Mucosa of rectum (tissue), 2 donors: ENCODE measurements around the gene OR2V1.
"Not testable (repeated sequence)": the region's sequence is repeated elsewhere in the genome, so short reads cannot be mapped to it uniquely, and the experiment has no call there.

Source experiments
- H3K27ac ChIP-seq, 2 donors: one replicate each; pipeline ENCODE4 v1.7.0; 2013; ENCODE audit warnings: inconsistent platforms in 2 of 2, low read depth in 2 of 2, low read length in 2 of 2
- H3K27me3 ChIP-seq, 2 donors: one replicate each; pipeline ENCODE4 v1.7.0; 2013; ENCODE audit warnings: low read length in 2 of 2; ENCODE audit not compliant: control insufficient read depth in 2 of 2, insufficient read depth in 2 of 2
- H3K36me3 ChIP-seq, 2 donors: one replicate each; pipeline ENCODE4 v1.7.0; 2013; ENCODE audit warnings: low read length in 2 of 2; ENCODE audit not compliant: control insufficient read depth in 2 of 2, insufficient read depth in 2 of 2
- H3K4me1 ChIP-seq, 2 donors: one replicate each; pipeline ENCODE4 v1.7.0; 2013; ENCODE audit warnings: low read length in 2 of 2, mild to moderate bottlenecking in 1 of 2; ENCODE audit not compliant: control insufficient read depth in 2 of 2, insufficient read depth in 2 of 2
- H3K4me3 ChIP-seq, 2 donors: one replicate each; pipeline ENCODE4 v1.7.0; 2013; ENCODE audit warnings: low read length in 2 of 2
- H3K9ac ChIP-seq, 2 donors: one replicate each; pipeline ENCODE4 v1.7.0; 2013; ENCODE audit warnings: low read length in 2 of 2, low read depth in 1 of 2, mild to moderate bottlenecking in 1 of 2
- H3K9me3 ChIP-seq, 2 donors: one replicate each; pipeline ENCODE4 v1.7.0; 2013; ENCODE audit warnings: low read length in 2 of 2; ENCODE audit not compliant: control insufficient read depth in 2 of 2
- donor health status: healthy.
- donor health status: Normal muscosa, but diverticular disease.

Gene OR2V1

GRCh38 chr5:181096721-181097382 lies 34.1 kb downstream of the OR2V1 start:
- not testable (repeated sequence) for H3K4me1 ChIP-seq, H3K27ac ChIP-seq, H3K36me3 ChIP-seq, H3K9ac ChIP-seq, H3K9me3 ChIP-seq, H3K4me3 ChIP-seq
- peaks cover 18% of the 10 kb centered on the region in 2 donors for H3K27me3 ChIP-seq

- not testable (repeated sequence) for H3K27ac ChIP-seq, H3K9me3 ChIP-seq, H3K4me1 ChIP-seq, H3K36me3 ChIP-seq, H3K4me3 ChIP-seq, H3K9ac ChIP-seq
- H3K27me3 ChIP-seq: peaks cover 14 to 15% of the 10 kb centered on the region in 2 donors
Measured at GRCh38 chr5:181095162-181095561, 35.8 kb downstream of the OR2V1 start.

- H3K9ac ChIP-seq: no peak overlapping the region
- no peak overlapping the region for H3K4me3 ChIP-seq
- no peaks in the 10 kb centered on the region for H3K36me3 ChIP-seq
- H3K27me3 ChIP-seq: no peaks in the 10 kb centered on the region
- no peaks in the 10 kb centered on the region for H3K9me3 ChIP-seq
- H3K4me1 ChIP-seq: no peaks in the 10 kb centered on the region
- no peak overlapping the region for H3K27ac ChIP-seq
Measured at GRCh38 chr5:181092428-181092827, 38.5 kb downstream of the OR2V1 start.

GRCh38 chr5:181088289-181088688 lies 42.7 kb downstream of the OR2V1 start:
- Histone ChIP-seq H3K36me3 (no peaks in the 10 kb centered on the region), H3K4me3 (no peak overlapping the region), H3K9me3 (no peaks in the 10 kb centered on the region), H3K27me3 (peaks cover 3 to 4% of the 10 kb centered on the region in 2 donors), H3K27ac (no peak overlapping the region), H3K4me1 (no peaks in the 10 kb centered on the region), H3K9ac (no peak overlapping the region)

- Histone ChIP-seq H3K4me1 (no peaks in the 10 kb centered on the region), H3K36me3 (no peaks in the 10 kb centered on the region), H3K27me3 (peaks cover 3 to 4% of the 10 kb centered on the region in 2 donors), H3K9me3 (no peaks in the 10 kb centered on the region), H3K9ac (no peak overlapping the region), H3K27ac (no peak overlapping the region), H3K4me3 (no peak overlapping the region)
Measured at GRCh38 chr5:181087309-181087708, 43.7 kb downstream of the OR2V1 start.

- H3K9ac ChIP-seq: no peak overlapping the region
- no peaks in the 10 kb centered on the region for H3K4me1 ChIP-seq
- H3K9me3 ChIP-seq: no peaks in the 10 kb centered on the region
- peaks cover 3 to 4% of the 10 kb centered on the region in 2 donors for H3K27me3 ChIP-seq
- H3K36me3 ChIP-seq: no peaks in the 10 kb centered on the region
- H3K27ac ChIP-seq: no peak overlapping the region
- no peak overlapping the region for H3K4me3 ChIP-seq
Measured at GRCh38 chr5:181086884-181087205, 44.1 kb downstream of the OR2V1 start.

GRCh38 chr5:181086026-181086883 lies 44.7 kb downstream of the OR2V1 start:
- no peaks in the 10 kb centered on the region for H3K9me3 ChIP-seq
- no peak overlapping the region for H3K4me3 ChIP-seq
- no peaks in the 10 kb centered on the region for H3K4me1 ChIP-seq
- H3K27ac ChIP-seq: no peak overlapping the region
- H3K9ac ChIP-seq: no peak overlapping the region
- peaks cover 3 to 4% of the 10 kb centered on the region in 2 donors for H3K27me3 ChIP-seq
- no peaks in the 10 kb centered on the region for H3K36me3 ChIP-seq

- no peaks in the 10 kb centered on the region for H3K9me3 ChIP-seq
- H3K4me1 ChIP-seq: no peaks in the 10 kb centered on the region
- H3K4me3 ChIP-seq: no peak overlapping the region
- peaks cover 3 to 4% of the 10 kb centered on the region in 2 donors for H3K27me3 ChIP-seq
- no peaks in the 10 kb centered on the region for H3K36me3 ChIP-seq
- no peak overlapping the region for H3K27ac ChIP-seq
- no peak overlapping the region for H3K9ac ChIP-seq
Measured at GRCh38 chr5:181084621-181085195, 46.3 kb downstream of the OR2V1 start.

GRCh38 chr5:181081989-181082388 lies 49.0 kb downstream of the OR2V1 start:
- no peaks in the 10 kb centered on the region for H3K36me3 ChIP-seq
- H3K4me3 ChIP-seq: no peak overlapping the region
- peaks cover 3 to 4% of the 10 kb centered on the region in 2 donors for H3K27me3 ChIP-seq
- no peaks in the 10 kb centered on the region for H3K4me1 ChIP-seq
- no peak overlapping the region for H3K9ac ChIP-seq
- H3K27ac ChIP-seq: no peak overlapping the region
- no peaks in the 10 kb centered on the region for H3K9me3 ChIP-seq

- Histone ChIP-seq H3K4me1 (no peaks in the 10 kb centered on the region), H3K9me3 (no peaks in the 10 kb centered on the region), H3K9ac (no peak overlapping the region), H3K36me3 (no peaks in the 10 kb centered on the region), H3K4me3 (no peak overlapping the region), H3K27ac (no peak overlapping the region), H3K27me3 (no peaks in the 10 kb centered on the region)
Measured at GRCh38 chr5:181076920-181077319, 54.0 kb downstream of the OR2V1 start.
